SK-MEL-5 (cell line): ENCODE measurements around the gene ERG28. TPM values are rescaled to one million over a fixed set of nuclear protein-coding genes. Genes with fewer than 3 reads are reported as not detected.
"Not testable (repeated sequence)": the region's sequence is repeated elsewhere in the genome, so short reads cannot be mapped to it uniquely, and the experiment has no call there.

Source experiments
- DNase-seq: peaks from one replicate; pipeline ENCODE4 v3.0.0-alpha.2; 2016; ENCODE audit warnings: low read depth, low spot score
- in situ Hi-C: cut with HindIII; loops from 2 replicates; pipeline ENCODE4 v1.10.0; 2016; ENCODE audit warnings: low sequenced_read_pairs, high pct_unique_total_duplicates, low pct_unique_long_range_greater_than_20kb
- small RNA-seq, 2 experiments: library from RNA; depleted of rRNA; stranded (forward); fragments of <200 nt; gene quantifications; one replicate each; pipeline ENCODE3, GENCODE V24; 2014
- total RNA-seq: library from RNA; depleted of rRNA; stranded (reverse); fragments of >200 nt; shearing (Covaris generic); gene quantifications from 2 replicates; pipeline ENCODE4 v1.2.3, GENCODE V29; 2014; rRNA removed

ERG28 gene
- total RNA-seq, 1 experiment from 2014 or later = 13.5 TPM

DNA sequence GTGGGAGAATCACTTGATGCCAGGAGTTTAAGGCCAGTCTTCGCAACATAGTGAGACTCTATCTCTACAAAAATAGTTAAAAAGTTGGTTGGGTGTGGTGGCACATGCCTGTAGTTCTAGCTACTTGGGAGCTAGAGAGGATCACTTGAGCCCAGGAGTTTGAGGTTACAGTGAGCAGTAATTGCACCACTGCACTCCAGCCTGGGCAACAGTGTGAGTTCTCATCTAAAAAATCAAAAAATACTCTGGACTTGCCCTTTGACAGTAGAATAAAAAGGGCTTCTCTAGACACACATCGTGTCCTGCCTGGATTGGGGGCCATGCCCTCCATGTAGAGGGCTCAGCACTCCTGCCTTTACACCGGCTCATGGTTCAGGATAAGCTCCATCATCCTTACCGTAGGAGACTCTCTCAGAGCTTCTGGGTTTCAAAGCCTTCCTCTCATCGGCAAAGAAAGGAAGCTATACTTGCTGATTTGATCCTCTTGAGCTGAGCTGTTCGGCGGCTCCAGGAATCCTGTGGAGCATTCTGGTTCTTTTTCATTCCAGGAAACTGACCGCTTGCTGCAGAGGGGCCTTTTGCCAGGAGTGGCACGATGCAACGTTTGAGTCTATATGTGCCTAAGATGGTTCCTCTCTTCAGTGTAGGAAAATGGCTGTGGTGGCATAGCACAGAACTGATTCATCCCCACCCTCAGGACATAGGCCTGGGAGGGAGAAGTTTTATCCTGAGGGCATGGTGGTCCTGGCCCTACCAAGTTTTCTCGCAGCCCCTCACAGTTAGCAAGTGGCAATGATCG lies 52.6 kb downstream of the ERG28 start:
- in situ Hi-C loops = no loop called here
- no peak for DNase-seq

DNA sequence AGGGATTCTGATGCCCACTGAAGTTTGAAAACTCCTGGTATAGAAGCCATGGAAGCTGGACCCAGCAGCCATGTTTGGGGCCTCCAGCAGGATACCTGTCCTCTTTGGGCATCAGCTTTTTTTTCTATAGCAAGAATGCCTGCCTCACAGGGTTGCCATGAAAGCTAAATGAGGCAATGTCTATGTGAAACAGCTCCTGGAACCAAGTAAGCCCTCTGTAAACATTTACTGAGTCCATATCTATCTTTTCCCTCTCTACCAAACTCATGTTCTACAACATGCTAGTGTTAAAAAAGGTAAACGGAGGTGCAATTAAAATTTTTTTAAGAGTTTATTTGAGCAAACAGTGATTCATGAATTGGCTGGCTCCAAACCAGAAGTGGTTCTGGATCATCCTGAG lies 53.6 kb downstream of the ERG28 start:
- no peak for DNase-seq
- in situ Hi-C loops = no loop called here

DNA sequence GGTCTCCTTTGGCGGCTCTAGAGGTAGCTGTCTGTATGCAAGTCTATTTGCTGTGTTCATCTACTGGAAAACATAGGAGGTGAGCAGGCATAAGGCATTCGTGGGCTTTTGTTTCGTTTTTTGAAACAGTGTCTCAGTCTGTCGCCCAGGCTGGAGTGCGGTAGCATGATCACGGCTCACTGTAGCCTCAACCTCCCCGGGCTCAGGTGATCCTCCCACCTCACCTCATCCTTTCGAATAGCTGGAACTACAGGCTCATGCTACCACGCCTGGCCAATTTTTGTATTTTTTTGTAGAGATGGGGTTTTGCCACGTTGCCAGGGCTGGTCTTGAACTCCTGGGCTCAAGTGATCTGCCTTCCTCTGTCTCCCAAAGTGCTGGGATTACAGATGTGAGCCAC lies 54.8 kb downstream of the ERG28 start:
- in situ Hi-C loops = no loop called here

DNA sequence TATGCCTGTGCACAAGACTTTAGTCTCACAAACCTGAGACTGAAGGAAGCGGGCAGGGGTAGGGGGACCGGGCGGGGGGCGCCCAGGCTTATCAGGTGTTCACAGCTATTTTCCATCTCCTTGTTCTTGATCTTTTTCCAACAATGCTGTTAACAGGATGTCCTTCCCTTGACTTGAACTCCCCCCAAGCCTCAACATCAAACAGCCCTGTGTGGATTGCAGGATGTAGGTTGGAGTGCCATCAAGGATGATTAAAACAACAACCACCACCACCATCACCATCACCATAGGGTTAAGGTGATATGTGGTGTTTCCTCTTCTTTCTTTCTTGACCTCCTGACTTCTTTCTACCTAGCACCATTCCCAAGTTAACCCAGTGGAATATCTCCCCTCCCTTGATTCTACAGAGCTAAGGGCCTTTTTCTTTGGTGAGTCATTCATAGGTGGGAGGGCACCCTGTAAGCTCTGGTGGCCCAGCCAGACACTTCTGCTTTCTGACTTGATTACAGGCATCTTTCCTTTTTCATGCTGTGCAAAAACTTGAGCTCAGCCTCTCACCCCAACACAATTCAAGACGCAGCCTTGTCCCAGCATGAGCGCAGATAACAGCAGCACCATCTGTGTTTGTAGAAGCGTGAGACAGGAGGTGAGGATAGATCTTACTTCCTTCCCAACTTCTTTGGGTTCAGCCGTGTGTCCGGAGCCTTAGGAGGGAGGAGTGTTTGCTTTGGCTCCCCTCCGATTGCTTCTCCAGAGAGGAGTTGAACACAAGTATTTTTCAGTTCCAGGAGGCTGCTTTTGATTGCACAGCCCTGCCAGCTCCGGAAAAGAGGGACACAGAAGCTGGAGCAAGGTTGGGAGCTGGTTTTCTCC lies 55.5 kb downstream of the ERG28 start:
- no peak for DNase-seq
- in situ Hi-C loops = no loop called here

More for the DNA sequence above, 54.8 kb downstream of the ERG28 start:
- no peak for DNase-seq

DNA sequence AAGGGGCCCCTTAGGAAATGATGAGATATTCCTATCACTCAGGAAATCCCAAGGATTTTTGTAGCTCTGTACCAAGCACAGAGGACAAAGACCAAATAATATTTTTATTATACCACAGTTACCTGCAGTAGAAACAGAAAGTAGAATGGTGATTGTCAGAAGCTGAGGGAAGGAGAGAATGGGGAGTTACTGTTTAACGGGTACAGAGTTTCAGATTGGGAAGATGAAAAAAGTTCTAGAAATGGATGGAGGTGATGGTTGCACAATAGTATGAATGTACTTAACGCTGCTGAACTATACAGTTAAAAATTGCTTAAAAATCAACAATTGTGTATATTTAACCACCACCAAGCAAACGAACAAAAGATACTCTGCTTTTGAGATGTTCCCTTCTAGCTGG lies 58.2 kb downstream of the ERG28 start:
- in situ Hi-C loops = no loop called here
- DNase-seq = no peak

DNA sequence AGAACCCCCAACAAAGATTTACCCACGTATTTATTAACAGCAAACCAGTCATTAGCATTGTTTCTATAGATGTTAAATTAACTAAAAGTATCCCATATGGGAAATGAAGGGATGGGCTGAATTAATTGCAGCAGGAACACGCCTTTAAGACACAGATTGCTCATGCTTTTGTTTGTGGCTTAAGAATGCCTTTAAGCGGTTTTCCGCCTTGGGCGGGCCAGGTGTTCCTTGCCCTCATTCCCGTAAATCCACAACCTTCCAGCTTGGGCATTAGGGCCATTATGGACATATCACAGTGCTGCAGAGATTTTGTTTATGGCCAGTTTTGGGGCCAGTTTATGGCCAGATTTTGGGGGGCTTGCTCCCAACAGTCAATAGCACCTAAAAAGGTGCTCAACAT lies 59.6 kb downstream of the ERG28 start:
- in situ Hi-C loops, DNase-seq: not testable (repeated sequence)

DNA sequence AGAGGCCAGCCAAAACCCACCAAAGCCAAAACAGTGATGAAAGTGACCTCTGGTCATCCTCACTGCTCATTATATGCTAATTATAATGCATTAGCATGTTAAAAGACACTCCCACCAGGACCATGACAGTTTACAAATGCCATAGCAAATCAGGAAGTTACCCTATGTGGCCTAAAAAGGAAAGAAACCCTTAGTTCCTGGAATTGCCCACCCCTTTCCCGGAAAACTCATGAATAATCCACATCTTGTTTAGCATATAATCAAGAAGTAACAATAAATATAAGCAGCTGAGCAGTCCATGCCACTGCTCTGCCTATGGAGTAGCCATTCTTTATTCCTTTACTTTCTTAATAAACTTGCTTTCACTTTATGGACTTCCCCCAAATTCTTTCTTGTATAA lies 60.6 kb downstream of the ERG28 start:
- in situ Hi-C loops, DNase-seq: not testable (repeated sequence)

Small RNA genes within 50 kb of the gene (small RNA-seq; reads per million reads assigned to genes)
- gene RNA5SP387 = 0.10 to 1.8 reads per million in 2 experiments

Other genes starting within 250 kb of the ERG28 start
- gene JDP2, start 232.9 kb downstream of the ERG28 start, total RNA-seq = 22.2 and 22.5 TPM in 2 replicates
- 0.74 TPM in 1 of 2 replicates, not detected in the other for gene BATF, start 138.4 kb downstream of the ERG28 start, total RNA-seq
- 2.5 and 2.6 TPM in 2 replicates for gene FLVCR2, start 82.3 kb downstream of the ERG28 start, total RNA-seq
- 10.6 and 15.7 TPM in 2 replicates for gene TTLL5, start 370 bp upstream of the ERG28 start, total RNA-seq